ENCODE data around the gene SLC25A41. TPM values are rescaled to one million over a fixed set of nuclear protein-coding genes. Genes with fewer than 3 reads are reported as not detected.

SLC25A41 gene
- total and polyA plus RNA-seq, 2 of the 13 experiments (the other 11 are each of a cell fraction or from before 2014, with no cell fraction given) = 0.33 to 0.95 TPM

DNA sequence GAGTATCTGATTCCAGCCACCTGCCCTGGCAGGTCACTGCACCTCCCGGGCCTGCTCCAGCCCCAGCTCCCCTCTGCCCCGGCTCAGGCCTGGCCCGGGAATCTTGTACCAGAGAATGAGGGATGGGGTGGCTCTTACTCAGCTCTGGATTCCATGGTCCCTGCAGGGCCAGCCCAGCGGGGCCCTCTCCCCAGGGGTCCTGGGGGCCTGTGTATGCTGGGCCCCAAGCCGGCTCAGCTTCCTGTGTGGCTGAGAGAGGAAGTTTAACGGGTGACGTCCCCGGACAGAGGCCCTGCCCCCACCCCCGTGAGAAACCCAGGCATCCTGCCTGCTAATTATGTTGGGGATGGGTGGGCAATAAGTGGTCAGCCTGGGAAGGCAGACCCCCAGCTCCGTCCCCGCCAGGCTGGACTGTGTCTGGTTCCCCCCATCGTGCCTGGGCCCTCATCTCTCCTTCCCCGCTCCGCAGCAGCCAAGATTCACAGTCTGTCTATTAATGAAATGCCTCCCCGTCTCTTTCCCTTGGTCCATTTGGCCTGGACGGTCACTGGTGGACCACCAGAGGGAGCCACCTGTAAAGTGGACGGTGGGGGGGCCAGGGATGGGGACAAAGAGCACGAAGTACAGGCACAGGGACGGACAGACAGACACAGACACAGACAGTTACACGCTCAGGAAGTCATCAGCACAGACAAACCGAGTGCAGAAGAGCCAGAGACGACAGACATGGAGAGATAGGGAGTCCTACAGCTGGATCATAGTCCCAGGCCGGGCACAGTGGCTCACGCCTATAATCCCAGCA is 48.2 kb upstream of the SLC25A41 start, which contains the start of gene DENND1C (continued):
- TF ChIP-seq, protein P1, sequence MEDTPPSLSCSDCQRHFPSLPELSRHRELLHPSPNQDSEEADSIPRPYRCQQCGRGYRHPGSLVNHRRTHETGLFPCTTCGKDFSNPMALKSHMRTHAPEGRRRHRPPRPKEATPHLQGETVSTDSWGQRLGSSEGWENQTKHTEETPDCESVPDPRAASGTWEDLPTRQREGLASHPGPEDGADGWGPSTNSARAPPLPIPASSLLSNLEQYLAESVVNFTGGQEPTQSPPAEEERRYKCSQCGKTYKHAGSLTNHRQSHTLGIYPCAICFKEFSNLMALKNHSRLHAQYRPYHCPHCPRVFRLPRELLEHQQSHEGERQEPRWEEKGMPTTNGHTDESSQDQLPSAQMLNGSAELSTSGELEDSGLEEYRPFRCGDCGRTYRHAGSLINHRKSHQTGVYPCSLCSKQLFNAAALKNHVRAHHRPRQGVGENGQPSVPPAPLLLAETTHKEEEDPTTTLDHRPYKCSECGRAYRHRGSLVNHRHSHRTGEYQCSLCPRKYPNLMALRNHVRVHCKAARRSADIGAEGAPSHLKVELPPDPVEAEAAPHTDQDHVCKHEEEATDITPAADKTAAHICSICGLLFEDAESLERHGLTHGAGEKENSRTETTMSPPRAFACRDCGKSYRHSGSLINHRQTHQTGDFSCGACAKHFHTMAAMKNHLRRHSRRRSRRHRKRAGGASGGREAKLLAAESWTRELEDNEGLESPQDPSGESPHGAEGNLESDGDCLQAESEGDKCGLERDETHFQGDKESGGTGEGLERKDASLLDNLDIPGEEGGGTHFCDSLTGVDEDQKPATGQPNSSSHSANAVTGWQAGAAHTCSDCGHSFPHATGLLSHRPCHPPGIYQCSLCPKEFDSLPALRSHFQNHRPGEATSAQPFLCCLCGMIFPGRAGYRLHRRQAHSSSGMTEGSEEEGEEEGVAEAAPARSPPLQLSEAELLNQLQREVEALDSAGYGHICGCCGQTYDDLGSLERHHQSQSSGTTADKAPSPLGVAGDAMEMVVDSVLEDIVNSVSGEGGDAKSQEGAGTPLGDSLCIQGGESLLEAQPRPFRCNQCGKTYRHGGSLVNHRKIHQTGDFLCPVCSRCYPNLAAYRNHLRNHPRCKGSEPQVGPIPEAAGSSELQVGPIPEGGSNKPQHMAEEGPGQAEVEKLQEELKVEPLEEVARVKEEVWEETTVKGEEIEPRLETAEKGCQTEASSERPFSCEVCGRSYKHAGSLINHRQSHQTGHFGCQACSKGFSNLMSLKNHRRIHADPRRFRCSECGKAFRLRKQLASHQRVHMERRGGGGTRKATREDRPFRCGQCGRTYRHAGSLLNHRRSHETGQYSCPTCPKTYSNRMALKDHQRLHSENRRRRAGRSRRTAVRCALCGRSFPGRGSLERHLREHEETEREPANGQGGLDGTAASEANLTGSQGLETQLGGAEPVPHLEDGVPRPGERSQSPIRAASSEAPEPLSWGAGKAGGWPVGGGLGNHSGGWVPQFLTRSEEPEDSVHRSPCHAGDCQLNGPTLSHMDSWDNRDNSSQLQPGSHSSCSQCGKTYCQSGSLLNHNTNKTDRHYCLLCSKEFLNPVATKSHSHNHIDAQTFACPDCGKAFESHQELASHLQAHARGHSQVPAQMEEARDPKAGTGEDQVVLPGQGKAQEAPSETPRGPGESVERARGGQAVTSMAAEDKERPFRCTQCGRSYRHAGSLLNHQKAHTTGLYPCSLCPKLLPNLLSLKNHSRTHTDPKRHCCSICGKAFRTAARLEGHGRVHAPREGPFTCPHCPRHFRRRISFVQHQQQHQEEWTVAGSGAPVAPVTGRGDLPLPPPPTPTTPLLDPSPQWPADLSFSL (CRISPR knock-in tag; IDR thresholded peaks at IDR 0.05) = no peak
- TF ChIP-seq SMAD9 (CRISPR knock-in tag; IDR thresholded peaks at IDR 0.05) = no peak
- TF ChIP-seq REL (CRISPR knock-in tag; conservative IDR thresholded peaks at IDR 0.05) = no peak
- TF ChIP-seq, protein P2, sequence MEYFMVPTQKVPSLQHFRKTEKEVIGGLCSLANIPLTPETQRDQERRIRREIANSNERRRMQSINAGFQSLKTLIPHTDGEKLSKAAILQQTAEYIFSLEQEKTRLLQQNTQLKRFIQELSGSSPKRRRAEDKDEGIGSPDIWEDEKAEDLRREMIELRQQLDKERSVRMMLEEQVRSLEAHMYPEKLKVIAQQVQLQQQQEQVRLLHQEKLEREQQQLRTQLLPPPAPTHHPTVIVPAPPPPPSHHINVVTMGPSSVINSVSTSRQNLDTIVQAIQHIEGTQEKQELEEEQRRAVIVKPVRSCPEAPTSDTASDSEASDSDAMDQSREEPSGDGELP (IDR thresholded peaks at IDR 0.05; ENCODE audit: borderline replicate concordance, low read depth) = no peak
- TF ChIP-seq, protein P3, sequence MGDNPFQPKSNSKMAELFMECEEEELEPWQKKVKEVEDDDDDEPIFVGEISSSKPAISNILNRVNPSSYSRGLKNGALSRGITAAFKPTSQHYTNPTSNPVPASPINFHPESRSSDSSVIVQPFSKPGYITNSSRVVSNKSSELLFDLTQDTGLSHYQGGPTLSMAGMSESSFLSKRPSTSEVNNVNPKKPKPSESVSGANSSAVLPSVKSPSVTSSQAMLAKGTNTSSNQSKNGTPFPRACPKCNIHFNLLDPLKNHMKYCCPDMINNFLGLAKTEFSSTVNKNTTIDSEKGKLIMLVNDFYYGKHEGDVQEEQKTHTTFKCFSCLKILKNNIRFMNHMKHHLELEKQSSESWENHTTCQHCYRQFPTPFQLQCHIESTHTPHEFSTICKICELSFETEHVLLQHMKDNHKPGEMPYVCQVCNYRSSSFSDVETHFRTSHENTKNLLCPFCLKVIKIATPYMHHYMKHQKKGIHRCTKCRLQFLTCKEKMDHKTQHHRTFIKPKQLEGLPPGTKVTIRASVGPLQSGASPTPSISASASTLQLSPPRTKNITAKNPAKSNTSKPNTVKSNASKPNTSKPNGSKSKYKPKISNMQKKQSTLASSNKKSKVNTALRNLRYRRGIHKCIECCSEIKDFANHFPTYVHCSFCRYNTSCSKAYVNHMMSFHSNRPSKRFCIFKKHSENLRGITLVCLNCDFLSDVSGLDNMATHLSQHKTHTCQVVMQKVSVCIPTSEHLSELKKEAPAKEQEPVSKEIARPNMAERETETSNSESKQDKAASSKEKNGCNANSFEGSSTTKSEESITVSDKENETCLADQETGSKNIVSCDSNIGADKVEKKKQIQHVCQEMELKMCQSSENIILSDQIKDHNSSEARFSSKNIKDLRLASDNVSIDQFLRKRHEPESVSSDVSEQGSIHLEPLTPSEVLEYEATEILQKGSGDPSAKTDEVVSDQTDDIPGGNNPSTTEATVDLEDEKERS (CRISPR knock-in tag; IDR thresholded peaks at IDR 0.05) = no peak
- no peak for TF ChIP-seq DR1 (CRISPR knock-in tag; IDR thresholded peaks at IDR 0.05)
- TF ChIP-seq TBL1XR1 (IDR thresholded peaks at IDR 0.05; ENCODE audit: borderline replicate concordance, low read length, partially characterized antibody) = no peak
- TF ChIP-seq PLRG1 (conservative IDR thresholded peaks at IDR 0.05) = no peak
- TF ChIP-seq MIXL1 (CRISPR knock-in tag; IDR thresholded peaks at IDR 0.05) = no peak
- no peak for TF ChIP-seq NR2F1 (CRISPR knock-in tag; IDR thresholded peaks at IDR 0.05)
- TF ChIP-seq, protein P4, sequence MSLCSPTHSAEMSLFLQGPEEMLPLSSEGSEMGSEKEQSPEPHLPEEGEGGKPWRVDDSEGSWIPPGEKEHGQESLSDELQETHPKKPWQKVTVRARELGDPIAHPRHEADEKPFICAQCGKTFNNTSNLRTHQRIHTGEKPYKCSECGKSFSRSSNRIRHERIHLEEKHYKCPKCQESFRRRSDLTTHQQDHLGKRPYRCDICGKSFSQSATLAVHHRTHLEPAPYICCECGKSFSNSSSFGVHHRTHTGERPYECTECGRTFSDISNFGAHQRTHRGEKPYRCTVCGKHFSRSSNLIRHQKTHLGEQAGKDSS (CRISPR knock-in tag; IDR thresholded peaks at IDR 0.05; ENCODE audit: borderline replicate concordance, low read depth) = no peak
- no peak for TF ChIP-seq ZNF556 (CRISPR knock-in tag; IDR thresholded peaks at IDR 0.05; ENCODE audit: borderline replicate concordance)
- no peak for TF ChIP-seq NR2F6 (IDR thresholded peaks at IDR 0.05)
- 0 out of 2 replicates have a peak, but pooled peaks have one; percentile 7 for TF ChIP-seq NR2F6 (CRISPR knock-in tag; IDR thresholded peaks at IDR 0.05)
- no peak for TF ChIP-seq ZNF253 (CRISPR knock-in tag; IDR thresholded peaks at IDR 0.05; ENCODE audit: borderline replicate concordance)
- TF ChIP-seq THYN1 (CRISPR knock-in tag; IDR thresholded peaks at IDR 0.05; ENCODE audit: borderline replicate concordance, low read depth) = no peak

Data from HepG2 (cell line).